ENCODE data around the gene TSPAN18. TPM values are rescaled to one million over a fixed set of nuclear protein-coding genes. Genes with fewer than 3 reads are reported as not detected.

The TSPAN18 gene
- total and polyA plus RNA-seq, 2 donors from 2014 or later, result 13.8 to 38.1 TPM

DNA sequence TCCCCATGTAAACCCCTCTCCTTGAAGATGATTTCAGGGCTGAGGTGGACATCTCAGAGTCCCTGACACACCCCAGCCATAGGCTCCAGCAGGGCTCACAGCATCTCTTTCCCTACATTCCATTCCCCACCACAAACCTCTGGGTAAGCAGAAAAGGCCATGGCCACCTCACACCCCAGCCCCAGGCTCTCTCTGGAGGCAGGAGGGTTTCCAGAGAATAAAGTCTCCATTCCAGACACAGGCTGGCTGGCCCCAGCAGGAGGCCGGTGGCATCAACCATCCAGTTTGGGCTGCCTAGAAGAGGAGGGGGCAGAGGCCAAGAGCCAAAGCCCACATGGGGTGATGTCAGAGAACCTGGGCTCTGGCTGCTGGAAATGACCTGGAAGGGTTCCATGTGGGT, 162.5 kb downstream of the TSPAN18 start:
- H3K4me1 ChIP-seq (ENCODE audit: control insufficient read depth in 2 of 3, insufficient read depth in 2 of 3, low read depth in 1 of 3, low read length in 3 of 3), result peaks cover 0 to 2% (median 0%) of the 10 kb centered on the region in 3 donors
- no peak for DNase-seq
- TF ChIP-seq, protein P1, sequence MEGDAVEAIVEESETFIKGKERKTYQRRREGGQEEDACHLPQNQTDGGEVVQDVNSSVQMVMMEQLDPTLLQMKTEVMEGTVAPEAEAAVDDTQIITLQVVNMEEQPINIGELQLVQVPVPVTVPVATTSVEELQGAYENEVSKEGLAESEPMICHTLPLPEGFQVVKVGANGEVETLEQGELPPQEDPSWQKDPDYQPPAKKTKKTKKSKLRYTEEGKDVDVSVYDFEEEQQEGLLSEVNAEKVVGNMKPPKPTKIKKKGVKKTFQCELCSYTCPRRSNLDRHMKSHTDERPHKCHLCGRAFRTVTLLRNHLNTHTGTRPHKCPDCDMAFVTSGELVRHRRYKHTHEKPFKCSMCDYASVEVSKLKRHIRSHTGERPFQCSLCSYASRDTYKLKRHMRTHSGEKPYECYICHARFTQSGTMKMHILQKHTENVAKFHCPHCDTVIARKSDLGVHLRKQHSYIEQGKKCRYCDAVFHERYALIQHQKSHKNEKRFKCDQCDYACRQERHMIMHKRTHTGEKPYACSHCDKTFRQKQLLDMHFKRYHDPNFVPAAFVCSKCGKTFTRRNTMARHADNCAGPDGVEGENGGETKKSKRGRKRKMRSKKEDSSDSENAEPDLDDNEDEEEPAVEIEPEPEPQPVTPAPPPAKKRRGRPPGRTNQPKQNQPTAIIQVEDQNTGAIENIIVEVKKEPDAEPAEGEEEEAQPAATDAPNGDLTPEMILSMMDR (IDR thresholded peaks at IDR 0.05; ENCODE audit: borderline replicate concordance, extremely low read depth, insufficient read depth), result no peak
- no peak overlapping the region for H3K9ac ChIP-seq (ENCODE audit: low read length in 3 of 3)
- H3K27me3 ChIP-seq (ENCODE audit: control insufficient read depth, insufficient read depth, low read length), result no peaks in the 10 kb centered on the region
- H3K9me3 ChIP-seq (ENCODE audit: control insufficient read depth in 2 of 3, insufficient read depth in 1 of 3, low read length in 3 of 3), result no peaks in the 10 kb centered on the region
- no peak overlapping the region for H3K27ac ChIP-seq (ENCODE audit: low read depth in 2 of 2, low read length in 2 of 2)
- FAIRE-seq, result no peak
- no peak overlapping the region for H3K4me3 ChIP-seq (ENCODE audit: low read length in 3 of 3)
- intact Hi-C loops (cut with DNase I), result no loop called here
- H3K36me3 ChIP-seq (ENCODE audit: control insufficient read depth in 2 of 3, insufficient read depth in 3 of 3, low read length in 3 of 3), result no peaks in the 10 kb centered on the region

DNA sequence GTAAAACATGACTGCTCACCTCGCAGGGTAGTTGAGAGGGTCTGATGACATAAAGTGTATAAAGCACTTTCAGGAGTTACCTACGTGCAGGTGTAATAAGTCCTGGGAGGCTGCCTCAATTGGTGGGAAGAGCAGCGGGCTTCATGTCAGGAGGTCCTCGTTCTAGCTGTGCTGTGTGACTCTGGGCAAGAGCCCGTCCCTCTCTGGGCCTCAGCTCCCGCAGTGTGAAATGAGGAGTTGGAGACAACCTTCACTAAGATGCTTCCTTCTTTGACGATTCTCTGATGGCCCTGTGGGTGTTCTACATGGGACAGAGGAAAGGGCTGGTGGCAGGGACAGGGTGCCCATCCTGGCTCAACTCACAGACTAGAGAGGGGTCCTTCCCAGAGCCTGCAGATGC, 166.1 kb downstream of the TSPAN18 start:
- no peaks in the 10 kb centered on the region for H3K9me3 ChIP-seq (ENCODE audit: control insufficient read depth in 2 of 3, insufficient read depth in 1 of 3, low read length in 3 of 3)
- intact Hi-C loops (cut with DNase I), result no loop called here
- H3K9ac ChIP-seq (ENCODE audit: low read length in 3 of 3), result no peak overlapping the region
- no peak for FAIRE-seq
- no peak for DNase-seq
- TF ChIP-seq, protein P1 (IDR thresholded peaks at IDR 0.05; ENCODE audit: borderline replicate concordance, extremely low read depth, insufficient read depth), result no peak
- peaks cover 0 to 2% (median 0%) of the 10 kb centered on the region in 3 donors for H3K4me1 ChIP-seq (ENCODE audit: control insufficient read depth in 2 of 3, insufficient read depth in 2 of 3, low read depth in 1 of 3, low read length in 3 of 3)
- H3K27ac ChIP-seq (ENCODE audit: low read depth in 2 of 2, low read length in 2 of 2), result no peak overlapping the region
- H3K4me3 ChIP-seq (ENCODE audit: low read length in 3 of 3), result no peak overlapping the region
- no peaks in the 10 kb centered on the region for H3K36me3 ChIP-seq (ENCODE audit: control insufficient read depth in 2 of 3, insufficient read depth in 3 of 3, low read length in 3 of 3)
- no peaks in the 10 kb centered on the region for H3K27me3 ChIP-seq (ENCODE audit: control insufficient read depth, insufficient read depth, low read length)

DNA sequence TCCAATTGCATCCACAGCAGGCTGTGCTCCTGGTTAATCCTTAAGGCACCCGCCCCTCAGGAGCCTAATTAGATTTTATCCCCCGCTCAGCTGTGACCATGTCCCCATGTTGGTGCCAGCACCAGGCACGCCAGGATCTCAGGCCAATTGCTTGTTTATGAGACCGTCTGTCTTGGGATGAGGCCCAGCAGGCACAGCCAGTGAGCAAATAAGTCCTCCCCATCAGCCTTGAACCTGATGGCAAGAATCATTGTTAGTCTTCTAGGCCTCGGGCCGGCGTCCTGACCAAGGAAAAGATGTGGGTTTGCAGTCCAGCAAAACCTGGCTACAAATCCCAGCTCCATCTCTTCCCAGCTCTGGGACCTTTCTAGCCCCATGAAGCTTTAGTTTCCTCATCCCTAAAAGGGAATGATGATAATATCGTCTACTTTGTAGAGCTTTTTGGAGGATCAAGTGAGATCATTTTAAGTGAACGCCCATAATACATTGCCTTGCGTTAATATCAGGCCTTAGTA, 166.6 kb downstream of the TSPAN18 start:
- Histone ChIP-seq H3K36me3 (ENCODE audit: control insufficient read depth in 2 of 3, insufficient read depth in 3 of 3, low read length in 3 of 3) (no peaks in the 10 kb centered on the region), H3K27me3 (ENCODE audit: control insufficient read depth, insufficient read depth, low read length) (no peaks in the 10 kb centered on the region), H3K9ac (ENCODE audit: low read length in 3 of 3) (no peak overlapping the region), H3K9me3 (ENCODE audit: control insufficient read depth in 2 of 3, insufficient read depth in 1 of 3, low read length in 3 of 3) (peaks cover 0 to under 1% (median 0%) of the 10 kb centered on the region in 3 donors), H3K4me1 (ENCODE audit: control insufficient read depth in 2 of 3, insufficient read depth in 2 of 3, low read depth in 1 of 3, low read length in 3 of 3) (peaks cover 0 to 2% (median 0%) of the 10 kb centered on the region in 3 donors), H3K4me3 (ENCODE audit: low read length in 3 of 3) (no peak overlapping the region), H3K27ac (ENCODE audit: low read depth in 2 of 2, low read length in 2 of 2) (no peak overlapping the region)
- TF ChIP-seq, protein P1 (IDR thresholded peaks at IDR 0.05; ENCODE audit: borderline replicate concordance, extremely low read depth, insufficient read depth), result no peak
- DNase-seq, result no peak
- intact Hi-C loops (cut with DNase I), result no loop called here
- FAIRE-seq, result no peak
